NOMO-1 treated with dmso at 0.1 percent for 144 hours (cell line): Measurements from ENCODE around the gene CCT6B.
"Not testable (repeated sequence)": the region's sequence is repeated elsewhere in the genome, so short reads cannot be mapped to it uniquely, and the experiment has no call there.

Source experiments
- DNase-seq: peaks from one replicate; lab custom pipeline; 2025; ENCODE audit not compliant: unreplicated experiment; lab: John Stamatoyannopoulos, UW

Gene CCT6B, protein sequence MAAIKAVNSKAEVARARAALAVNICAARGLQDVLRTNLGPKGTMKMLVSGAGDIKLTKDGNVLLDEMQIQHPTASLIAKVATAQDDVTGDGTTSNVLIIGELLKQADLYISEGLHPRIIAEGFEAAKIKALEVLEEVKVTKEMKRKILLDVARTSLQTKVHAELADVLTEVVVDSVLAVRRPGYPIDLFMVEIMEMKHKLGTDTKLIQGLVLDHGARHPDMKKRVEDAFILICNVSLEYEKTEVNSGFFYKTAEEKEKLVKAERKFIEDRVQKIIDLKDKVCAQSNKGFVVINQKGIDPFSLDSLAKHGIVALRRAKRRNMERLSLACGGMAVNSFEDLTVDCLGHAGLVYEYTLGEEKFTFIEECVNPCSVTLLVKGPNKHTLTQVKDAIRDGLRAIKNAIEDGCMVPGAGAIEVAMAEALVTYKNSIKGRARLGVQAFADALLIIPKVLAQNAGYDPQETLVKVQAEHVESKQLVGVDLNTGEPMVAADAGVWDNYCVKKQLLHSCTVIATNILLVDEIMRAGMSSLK

DNA sequence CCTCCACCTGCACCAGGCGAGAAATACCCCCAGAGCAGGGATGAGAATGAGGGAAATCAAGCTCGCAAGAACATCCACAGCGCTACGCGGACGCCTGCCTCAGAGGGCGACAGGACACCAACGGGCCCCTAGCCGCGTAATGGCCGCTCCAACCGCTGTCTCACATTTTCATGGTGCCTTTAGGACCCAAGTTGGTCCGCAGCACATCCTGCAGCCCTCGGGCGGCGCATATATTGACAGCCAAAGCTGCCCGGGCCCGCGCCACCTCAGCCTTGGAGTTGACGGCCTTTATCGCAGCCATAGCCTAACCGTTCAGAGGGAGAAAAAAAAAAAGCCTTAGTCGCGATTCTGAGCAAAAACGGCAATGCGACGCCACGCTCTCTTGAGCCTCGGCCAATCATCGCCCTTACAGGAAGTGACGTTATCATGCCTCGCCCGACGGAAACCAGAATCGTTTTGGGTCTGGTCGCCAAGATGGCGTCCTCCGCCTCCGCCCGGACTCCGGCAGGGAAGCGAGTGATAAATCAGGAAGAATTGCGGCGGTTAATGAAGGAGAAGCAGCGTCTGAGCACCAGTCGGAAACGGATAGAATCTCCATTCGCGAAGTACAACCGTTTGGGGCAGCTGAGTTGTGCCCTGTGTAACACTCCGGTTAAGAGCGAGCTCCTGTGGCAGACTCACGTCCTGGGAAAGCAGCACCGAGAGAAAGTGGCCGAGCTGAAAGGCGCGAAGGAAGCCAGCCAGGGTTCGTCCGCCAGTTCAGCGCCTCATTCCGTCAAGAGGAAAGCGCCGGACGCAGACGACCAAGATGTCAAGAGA lies at the start of gene CCT6B, which contains the start of gene ZNF830:
TSS of gene CCT6B (minus strand) at position 368 of the 819 bp plus-strand sequence. CDS start at position 301, 67 bp downstream.
TSS of gene ZNF830 (plus strand) at position 448 of the 819 bp plus-strand sequence. CDS start at position 475, 27 bp downstream.
- DNase-seq: peak; percentile 86

DNA sequence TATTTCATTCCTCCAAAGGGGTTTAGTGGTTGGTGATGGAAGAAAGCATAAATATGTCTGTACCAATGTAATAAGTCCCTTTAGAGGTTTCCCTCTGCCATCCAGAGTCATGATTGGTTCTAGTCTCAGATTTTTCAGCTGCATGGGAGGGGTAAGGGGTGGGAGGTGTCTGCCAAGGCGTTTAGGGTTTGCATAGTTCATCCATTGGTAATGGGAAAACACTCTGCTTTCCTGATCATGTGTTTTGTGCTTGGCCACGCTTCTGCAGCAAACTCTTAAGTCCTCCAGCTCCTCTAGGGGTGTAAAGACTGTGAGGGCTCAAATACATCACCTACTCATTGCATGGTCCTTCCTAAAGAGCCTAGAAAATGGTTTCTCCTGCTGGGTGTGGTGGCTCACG lies 48.8 kb upstream of the CCT6B start:
- DNase-seq: no peak

DNA sequence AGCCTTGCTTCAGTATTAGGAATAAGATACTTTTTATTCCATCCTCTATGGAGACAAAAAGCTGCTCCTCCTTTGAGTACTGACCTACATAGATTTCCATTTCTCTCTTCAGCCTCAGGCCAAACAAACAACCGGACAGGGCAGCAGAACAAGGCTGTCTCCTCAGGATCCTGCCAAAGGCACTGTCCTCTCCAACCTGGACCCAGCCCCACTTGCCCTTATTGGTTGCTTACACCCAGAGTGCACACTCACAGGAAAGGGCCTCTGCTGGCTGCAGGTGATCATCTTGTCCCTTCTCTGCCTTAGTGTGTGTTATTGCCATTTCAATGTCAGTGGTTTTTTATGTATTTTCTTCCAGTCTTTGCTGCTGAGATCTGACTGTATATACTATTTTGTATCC lies 45.7 kb upstream of the CCT6B start:
- no peak for DNase-seq

DNA sequence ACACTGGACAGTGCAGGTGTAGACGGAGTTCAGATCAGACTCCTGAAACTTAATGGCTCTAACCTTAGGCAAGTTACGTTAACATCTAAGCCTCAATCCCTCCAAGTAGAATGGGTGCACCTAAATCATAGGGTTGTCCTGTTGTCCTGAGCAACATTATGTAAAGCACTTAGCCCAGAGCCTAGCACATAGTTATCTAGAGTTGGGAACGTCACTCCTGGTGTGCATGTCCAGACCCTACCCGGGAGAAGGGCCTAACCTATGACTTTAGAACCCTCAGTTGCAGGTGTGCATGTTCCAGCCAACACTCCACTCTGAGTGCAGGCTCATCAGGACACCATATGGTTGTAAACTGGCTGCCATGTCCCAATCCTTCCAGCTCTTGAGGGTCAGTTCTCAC lies 45.1 kb upstream of the CCT6B start:
- DNase-seq: no peak

DNA sequence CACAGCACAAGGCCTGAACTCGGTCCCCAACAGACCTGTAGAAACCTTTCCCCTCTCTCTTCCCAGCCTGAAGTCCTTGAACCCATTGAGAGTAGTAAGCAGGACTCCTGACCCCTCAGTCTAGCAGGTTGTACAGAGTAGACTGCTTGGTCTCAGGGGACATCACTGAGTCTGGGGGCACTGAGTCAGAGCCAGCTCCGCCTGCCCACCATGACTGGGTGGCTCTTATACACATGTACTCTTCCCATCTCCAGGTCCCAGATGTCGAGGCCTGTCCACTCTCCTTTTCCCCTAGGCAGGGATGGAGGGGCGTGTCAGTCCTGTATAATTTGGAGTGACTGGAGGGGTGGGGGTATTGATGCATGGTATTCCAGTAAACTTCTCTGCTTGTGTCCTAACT lies 42.5 kb upstream of the CCT6B start:
- DNase-seq: no peak

DNA sequence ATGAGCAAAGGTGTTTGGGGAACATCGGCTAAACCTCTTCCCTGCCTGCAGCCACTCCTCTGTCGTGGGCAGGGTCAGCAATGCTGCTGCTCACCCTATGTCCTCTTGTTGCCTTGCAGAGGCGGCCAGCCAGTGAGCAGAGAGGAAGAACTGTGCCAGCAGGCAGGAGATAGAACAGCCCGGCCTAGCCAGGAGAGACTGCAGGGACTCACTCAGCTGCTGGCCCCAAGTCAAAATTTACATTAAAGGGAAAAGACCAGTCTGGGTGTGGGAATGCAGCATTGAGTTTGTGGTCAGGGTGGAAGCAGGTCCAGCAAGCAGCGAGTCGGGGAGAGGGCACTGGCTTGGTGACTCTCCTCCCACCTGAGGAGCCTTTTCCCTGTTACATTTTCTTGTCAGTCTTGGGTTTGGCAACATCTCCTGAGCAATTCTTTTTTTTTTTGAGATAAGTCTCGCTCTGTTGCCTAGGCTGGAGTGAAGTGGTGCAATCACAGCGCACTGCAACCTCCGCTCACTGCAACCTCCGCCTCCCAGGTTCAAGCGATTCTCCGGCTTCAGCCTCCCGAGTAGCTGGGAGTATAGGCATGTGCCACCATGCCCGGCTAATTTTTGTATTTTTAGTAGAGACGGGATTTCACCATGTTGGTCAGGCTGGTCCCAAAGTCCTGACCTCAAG lies 41.8 kb upstream of the CCT6B start:
- DNase-seq: no peak

DNA sequence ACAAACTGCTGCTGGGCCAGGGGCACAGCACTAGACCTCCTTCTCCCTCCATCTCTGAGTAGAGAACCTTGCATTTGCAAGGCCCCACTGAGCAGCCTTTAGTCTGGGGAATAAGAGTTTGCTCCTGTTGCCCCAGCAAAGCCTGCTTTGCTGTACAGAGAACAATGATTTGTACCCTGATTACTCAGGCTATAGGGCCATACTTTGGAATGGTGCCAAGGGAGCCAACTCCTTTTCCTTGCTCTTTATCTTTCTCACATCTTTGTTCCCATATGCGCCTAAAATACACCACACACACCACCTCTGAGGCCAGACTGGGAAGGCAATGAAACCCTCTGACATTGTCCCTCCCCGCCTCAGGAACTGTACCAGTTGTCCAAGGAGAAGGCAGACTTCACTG lies 40.3 kb upstream of the CCT6B start:
- no peak for DNase-seq

DNA sequence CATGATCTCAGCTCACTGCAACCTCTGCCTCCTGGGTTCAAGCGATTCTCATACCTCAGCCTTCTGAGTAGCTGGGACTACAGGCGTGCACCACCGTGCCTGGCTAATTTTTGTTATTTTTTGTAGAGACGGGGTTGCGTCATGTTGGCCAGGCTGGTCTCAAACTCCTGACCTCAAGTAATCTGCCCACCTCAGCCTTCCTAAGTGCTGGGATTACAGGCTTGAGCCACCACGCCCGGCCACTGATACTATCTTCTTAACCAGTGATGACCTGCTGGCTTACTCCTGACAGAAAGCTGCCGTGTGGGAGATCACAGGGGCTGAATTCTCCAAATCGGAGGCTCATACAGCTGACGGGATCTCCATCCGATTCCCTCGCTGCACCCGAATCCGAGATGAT lies 39.7 kb upstream of the CCT6B start:
- DNase-seq: not testable (repeated sequence)

DNA sequence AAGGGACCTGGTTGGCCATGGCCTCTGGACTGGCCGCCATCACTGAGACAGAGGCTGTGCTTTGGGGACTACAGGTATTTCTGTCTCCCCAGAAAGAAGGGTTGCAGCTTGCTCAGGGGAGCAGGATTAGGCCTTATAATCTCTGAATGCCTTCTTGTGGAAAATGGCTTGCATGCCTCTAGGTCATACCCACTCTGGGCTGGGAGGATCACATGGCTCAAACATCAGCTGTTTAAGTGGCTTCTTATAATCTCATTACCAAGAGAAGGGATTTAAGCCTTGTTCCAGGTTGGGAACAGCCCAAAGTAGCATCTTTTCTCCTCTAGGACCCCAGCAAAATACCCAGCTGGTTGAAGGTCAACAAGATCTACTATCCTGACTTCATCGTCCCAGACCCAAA lies 38.2 kb upstream of the CCT6B start:
- no peak for DNase-seq

DNA sequence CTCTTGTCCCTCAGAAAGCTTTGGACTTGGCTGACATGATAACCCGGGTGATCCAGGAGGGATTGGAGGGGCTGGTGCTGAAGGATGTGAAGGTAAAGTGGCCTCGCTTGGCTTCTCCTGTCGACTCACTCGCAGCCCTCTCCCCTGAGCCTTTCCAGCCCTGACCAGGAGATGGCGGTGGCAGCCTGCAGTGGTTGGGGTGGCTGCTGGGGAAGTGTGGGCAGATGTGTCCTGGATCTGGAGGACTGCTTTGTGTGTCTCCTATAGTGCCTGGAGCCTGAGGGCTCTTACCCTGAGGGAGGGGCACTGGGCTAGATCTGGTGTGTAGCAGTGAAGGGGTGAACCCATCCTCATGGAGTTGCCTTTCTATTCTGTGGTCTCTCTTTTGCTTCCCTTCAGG lies 36.9 kb upstream of the CCT6B start:
- peak; percentile 52 for DNase-seq

DNA sequence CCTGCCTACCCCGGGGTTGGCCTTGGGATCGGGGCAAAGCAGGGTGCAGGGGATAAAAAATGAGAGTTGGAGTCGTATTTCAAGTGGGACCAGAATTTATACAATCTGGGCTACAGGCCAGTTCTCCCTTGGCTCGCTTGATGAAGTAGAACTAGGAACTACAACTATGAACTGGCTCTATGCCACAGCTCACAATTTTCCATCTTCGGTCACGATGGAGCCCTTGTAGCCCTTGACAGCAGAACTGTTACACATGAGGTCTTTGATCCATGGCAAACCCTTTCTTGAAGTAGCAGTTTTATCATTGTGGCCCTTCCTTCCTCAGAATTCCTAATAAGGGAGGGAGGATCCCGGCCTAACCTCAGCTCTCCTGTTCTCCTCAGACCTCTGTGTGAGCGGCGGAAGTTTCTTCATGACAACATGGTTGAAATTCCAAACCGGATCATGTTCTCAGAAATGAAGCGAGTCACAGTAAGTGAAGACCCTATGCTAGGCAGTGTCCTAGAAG lies 36.1 kb upstream of the CCT6B start:
- DNase-seq: no peak

DNA sequence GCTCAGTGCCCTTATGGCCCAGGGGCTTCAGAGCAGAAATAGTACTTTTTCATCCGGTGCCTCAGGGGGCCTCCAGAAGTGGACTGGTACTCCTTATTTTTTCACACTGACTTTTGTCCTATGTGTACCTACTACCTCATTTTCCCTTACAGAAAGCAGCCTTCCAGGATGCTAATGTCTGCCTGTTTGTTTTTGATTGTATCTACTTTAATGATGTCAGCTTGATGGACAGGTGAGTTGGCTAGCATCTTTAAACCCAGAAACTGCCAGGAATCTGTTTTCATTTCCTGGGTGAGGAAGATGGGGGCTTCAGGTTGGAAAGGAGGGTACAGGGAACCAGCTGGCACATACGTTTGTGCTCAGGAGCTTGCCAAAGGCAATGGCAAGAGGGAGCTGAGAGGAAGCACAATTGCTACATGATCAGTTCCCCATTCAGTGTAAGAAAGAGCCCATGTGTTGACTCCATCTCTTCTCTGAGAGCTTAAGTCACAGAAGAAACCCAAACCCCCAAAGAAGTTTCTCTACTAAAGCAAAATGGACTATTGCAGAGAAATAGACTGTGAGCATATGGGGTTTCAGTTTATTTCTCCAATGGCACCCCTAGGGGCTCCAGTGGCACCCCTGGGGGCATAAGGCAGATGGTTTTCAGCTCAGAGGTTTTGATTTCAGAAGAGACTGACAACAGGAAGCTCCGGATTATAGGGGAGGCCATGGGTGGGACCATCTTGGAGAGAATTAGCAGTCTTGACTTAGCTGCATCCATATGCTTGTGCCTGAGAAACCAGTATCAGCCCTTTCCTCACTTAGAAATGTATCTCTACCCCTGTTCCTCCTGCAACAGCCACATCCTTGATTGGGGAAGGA lies 35.4 kb upstream of the CCT6B start:
- no peak for DNase-seq

DNA sequence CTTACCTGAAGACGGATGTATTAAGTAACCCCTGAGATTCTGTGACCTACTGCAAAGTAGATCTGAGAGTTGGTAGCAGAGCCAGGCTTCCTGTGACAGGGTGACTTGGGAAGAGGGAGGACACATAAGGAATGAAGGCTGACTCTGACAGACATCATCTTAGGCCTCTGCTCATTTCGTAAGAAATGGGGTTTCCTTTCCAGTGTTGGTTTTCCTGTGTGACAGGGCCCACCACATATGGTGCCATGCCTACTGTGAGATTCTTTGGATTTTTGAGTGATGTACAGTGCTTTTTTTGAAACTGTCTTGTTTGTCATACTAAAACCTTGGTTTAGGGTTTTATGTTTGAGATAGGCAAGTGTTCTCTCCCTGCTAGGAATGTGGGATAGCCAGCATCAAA lies 31.8 kb upstream of the CCT6B start:
- no peak for DNase-seq

DNA sequence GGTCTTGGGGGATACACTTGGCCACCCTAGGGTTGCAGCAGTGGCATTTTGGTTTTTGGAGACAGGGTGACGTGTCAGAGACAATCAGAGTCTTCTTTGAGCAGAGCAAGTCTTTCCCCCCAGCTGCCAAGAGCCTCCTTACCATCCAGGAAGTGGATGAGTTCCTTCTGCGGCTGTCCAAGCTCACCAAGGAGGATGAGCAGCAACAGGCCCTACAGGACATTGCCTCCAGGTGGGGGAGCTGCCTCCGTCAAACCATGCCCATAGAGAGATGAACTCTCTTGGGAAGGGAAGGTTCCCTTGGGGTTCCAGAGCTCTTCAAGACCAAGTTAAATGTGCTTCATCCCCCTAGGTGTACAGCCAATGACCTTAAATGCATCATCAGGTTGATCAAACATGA lies 30.3 kb upstream of the CCT6B start:
- DNase-seq: no peak

DNA sequence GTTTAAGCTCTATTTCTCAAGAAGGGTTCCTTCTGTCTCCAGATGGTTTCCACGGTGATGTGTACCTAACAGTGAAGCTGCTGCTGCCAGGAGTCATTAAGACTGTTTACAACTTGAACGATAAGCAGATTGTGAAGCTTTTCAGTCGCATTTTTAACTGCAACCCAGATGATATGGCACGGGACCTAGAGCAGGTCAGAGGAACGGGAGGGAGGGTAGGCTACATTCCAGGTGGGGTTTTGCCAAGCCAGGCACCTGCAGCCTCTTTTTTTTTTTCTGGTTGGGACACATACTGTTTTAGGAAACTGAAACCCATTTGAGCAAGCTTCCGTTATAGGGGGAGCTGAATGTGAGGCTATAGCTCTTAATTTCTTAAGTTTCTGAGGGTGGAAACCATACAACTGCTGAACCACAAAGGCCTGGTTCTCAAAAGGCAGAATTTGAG lies 29.7 kb upstream of the CCT6B start:
- no peak for DNase-seq

DNA sequence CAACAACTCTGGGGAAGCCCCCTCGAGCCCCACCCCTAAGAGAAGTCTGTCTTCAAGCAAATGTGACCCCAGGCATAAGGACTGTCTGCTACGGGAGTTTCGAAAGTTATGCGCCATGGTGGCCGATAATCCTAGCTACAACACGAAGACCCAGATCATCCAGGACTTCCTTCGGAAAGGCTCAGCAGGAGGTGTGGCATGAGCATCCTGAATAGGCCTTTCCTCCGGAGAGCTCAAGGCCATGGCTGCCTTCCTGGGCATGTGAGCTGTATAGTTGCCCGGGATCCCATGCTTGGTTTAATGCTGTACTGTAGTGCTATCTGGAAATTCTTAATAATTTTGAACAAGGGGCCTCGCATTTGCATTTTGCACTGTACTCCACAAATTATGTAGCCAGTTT lies 28.2 kb upstream of the CCT6B start:
- no peak for DNase-seq

DNA sequence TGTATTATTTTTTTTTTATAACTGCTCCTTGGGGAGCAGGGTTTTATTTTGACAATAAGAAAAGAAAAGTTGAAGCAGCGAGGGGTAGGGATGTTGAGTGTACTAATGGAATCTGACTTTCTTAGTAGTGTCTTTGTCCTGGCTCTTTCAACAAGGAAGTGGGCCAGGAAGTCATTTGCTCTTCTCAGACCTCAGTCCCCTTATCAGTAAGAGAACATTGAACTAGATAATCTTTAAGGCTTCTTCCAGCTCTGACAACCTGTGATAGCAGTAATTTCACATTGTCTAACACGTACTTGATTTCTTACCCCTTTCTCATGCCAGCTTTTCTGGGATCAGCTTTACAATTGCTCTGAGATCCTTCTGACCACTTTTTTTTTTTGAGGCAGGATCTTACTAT lies 27.4 kb upstream of the CCT6B start:
- DNase-seq: no peak

DNA sequence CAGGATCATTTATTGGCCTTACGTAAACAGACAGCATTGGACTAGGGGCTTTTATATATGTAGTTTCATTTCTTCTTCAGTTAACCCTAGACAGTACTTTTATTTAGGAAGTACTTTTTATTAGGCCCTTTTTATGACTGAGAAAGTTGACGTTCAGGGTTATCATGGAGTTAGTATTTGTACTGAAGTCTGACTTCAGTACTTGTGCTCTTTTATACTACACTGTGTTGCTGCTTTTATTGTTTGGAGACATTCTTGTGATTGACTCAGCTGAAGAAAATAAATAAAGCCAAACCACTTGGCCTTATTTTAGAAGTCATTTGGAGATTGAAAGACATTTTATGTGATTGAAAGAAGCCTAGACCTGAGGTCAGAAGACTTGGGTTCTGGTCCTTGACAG lies 26.0 kb upstream of the CCT6B start:
- DNase-seq: no peak

DNA sequence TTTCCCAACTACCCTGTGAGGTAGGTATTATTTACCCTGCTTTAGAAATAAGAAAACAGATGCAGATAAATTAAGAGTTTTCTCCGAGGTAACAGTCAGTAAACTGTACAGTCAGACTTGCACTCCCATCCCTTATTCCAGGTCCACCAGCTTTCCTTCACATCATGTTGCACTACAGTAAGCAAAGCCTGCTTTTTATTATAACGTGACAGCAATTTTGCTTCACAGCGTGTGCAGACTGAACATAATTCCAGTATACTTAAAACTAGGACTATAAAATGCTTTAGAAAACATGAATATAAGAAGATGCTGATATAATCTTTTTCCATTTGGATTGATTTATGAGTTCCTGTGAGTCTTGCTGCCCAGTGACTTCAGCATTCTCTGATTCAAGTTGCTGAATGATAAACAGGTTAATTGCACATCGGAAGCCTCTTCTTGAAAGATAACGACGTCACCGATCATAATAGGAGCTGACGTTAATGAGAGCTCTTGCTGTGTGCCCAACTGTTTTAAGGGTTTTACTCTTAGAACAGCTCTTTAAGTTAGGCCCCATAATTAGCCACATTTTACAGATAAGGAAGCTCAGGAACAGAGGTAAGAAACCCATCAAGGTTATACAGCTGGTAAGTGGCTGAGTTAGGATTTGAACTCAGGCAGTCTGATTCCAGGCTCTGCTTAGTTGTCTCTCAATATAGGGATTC lies 20.4 kb upstream of the CCT6B start:
- DNase-seq: no peak
